Erythroblast (primary cell): Measurements from ENCODE around the gene CLTRN.

Experiments used
- GATA1 ChIP-seq: IDR thresholded peaks from 2 replicates; pipeline ENCODE4 v1.6.1; 2011; ENCODE audit warnings: low read depth, mild to moderate bottlenecking, control low read depth, low read length, moderate library complexity
- POLR2A ChIP-seq: IDR thresholded peaks from 2 replicates; pipeline ENCODE4 v1.6.1; 2011; ENCODE audit warnings: mild to moderate bottlenecking, low read length

DNA sequence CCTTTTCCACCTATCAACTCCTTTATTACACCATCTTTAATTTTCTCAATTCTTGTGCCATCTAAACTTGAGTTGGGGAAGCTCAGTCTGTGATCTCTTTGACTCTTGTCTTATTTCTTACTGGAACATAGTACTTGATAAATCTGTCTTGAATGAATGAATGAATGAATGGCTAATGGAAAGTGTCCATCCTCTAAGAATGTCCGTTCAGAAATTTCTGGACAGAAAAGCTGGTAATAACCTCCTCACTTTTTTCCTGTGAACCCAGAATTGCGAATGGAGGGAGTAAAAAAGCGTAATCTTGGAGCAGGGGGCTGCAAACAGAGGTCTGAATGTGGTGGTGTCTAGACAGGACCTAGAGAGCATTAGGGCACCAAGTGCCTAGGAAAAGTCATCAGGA lies 9.4 kb upstream of the CLTRN start:
- TF ChIP-seq POLR2A, result no peak
- no peak for TF ChIP-seq GATA1
